Measurements from ENCODE around the gene TRAT1.

Gene TRAT1

GRCh38 chr3:108830991-108831614, 8.5 kb downstream of the TRAT1 start:
- DNase-seq (ENCODE audit: low spot score), result no peak

DNA sequence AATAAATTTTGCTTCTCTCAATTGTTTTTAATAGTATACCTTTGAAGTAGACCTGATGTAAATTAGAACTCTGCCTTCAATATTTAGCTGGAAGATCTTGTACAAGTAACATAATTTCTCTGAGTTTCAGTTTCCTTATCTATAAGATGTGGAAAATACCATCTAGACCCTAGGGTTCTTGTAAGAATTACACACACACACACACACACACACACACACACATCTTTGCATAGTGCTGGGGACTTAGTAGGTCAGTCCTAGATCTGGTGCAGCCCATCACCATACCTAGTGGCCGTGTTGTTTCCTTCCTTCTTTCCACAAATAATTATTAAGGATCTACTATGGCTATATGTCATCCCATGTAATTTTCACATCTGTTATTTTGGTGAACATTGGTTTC, 11.0 kb downstream of the TRAT1 start:
- no peak for TF ChIP-seq CTCF (IDR thresholded peaks at IDR 0.05; ENCODE audit: extremely low read depth, missing control alignments)
- DNase-seq (ENCODE audit: low spot score), result no peak

More at GRCh38 chr3:108830991-108831614, 8.5 kb downstream of the TRAT1 start:
- TF ChIP-seq CTCF (IDR thresholded peaks at IDR 0.05; ENCODE audit: extremely low read depth, missing control alignments), result no peak

GRCh38 chr3:108834551-108834950, 12.0 kb downstream of the TRAT1 start:
- no peak for DNase-seq (ENCODE audit: low spot score)
- no peak for TF ChIP-seq CTCF (IDR thresholded peaks at IDR 0.05; ENCODE audit: extremely low read depth, missing control alignments)

- no peak for TF ChIP-seq CTCF (IDR thresholded peaks at IDR 0.05; ENCODE audit: extremely low read depth, missing control alignments)
Observed at GRCh38 chr3:108835101-108835500, 12.5 kb downstream of the TRAT1 start.

GRCh38 chr3:108838436-108838835, 15.8 kb downstream of the TRAT1 start:
- DNase-seq (ENCODE audit: low spot score), result no peak
- TF ChIP-seq CTCF (IDR thresholded peaks at IDR 0.05; ENCODE audit: extremely low read depth, missing control alignments), result no peak

More at GRCh38 chr3:108835101-108835500, 12.5 kb downstream of the TRAT1 start:
- no peak for DNase-seq (ENCODE audit: low spot score)

DNA sequence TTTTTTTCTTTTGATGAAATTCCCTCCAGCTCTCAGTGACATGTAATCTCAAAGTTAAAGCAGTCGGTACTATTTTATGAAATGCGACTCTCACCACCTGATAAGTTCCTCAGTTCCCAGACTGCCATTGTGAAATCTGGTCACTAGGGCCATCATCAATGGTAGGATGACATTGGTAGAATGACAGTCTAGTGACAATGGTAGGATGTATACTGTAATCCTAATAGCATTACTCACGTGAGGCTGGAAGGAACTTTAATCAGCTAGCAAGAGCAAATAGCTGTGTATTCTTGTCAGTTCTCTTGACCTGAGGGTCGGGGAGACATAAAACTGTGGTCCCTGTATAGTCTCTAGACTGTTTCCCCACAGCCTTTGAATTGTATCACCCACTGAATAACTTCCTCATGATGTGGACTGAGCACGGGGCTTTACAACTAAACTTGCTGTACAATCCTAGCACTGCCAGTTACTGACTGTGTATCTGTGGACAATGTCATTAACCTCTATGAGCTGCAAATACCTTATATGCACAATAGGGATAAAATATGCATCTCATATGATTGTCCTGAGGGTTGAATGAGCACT, 23.2 kb downstream of the TRAT1 start:
- DNase-seq (ENCODE audit: low spot score), result no peak
- TF ChIP-seq CTCF (IDR thresholded peaks at IDR 0.05; ENCODE audit: extremely low read depth, missing control alignments), result no peak

DNA sequence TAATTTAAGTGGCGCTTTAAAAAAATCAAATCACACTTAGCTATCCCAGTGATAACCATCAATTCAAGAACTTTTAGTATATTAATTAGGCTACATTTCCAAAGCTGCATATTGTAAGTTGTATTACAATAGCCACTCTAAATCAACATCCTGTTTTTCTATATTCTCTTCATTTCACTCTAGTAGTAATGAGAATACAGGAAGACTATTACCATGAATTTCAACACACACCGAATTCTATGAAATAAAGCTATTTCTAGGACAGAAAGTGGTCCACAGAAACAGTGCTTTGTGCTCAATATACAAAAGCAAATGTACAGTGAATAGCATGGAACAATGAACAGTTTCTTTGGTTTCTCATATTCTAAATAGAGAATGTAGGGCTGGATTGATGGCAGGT, 24.6 kb downstream of the TRAT1 start:
- no peak for DNase-seq (ENCODE audit: low spot score)
- TF ChIP-seq CTCF (IDR thresholded peaks at IDR 0.05; ENCODE audit: extremely low read depth, missing control alignments), result no peak
